Measurements from ENCODE around the gene NDUFAF7. TPM values are rescaled to one million over a fixed set of nuclear protein-coding genes. Genes with fewer than 3 reads are reported as not detected.

Gene NDUFAF7
- total RNA-seq, 1 experiment from 2014 or later: 21.9 TPM

DNA sequence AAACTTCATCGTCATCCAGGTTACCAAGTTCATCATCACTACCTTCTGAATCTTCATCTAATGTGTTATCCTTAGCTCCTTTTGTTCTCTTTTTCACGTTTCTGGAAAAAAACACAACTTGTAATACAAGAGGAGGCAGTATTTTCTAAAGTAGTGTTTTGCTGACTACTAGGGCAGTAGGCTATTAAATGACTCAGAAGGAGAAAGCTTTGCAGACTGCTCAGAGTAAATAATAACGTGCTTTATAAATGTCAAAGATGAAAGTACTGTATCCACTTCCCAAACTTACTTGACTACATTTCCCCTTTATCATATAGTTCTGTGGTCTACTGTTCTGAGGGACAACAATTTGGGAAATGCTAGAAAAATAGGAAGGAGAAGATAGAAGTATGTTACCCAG is 19.5 kb upstream of the NDUFAF7 start:
- TF ChIP-seq, protein P1, sequence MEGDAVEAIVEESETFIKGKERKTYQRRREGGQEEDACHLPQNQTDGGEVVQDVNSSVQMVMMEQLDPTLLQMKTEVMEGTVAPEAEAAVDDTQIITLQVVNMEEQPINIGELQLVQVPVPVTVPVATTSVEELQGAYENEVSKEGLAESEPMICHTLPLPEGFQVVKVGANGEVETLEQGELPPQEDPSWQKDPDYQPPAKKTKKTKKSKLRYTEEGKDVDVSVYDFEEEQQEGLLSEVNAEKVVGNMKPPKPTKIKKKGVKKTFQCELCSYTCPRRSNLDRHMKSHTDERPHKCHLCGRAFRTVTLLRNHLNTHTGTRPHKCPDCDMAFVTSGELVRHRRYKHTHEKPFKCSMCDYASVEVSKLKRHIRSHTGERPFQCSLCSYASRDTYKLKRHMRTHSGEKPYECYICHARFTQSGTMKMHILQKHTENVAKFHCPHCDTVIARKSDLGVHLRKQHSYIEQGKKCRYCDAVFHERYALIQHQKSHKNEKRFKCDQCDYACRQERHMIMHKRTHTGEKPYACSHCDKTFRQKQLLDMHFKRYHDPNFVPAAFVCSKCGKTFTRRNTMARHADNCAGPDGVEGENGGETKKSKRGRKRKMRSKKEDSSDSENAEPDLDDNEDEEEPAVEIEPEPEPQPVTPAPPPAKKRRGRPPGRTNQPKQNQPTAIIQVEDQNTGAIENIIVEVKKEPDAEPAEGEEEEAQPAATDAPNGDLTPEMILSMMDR (conservative IDR thresholded peaks at IDR 0.05): no peak
- TF ChIP-seq EZH2 (IDR thresholded peaks at IDR 0.05; ENCODE audit: low read depth): no peak
- H3F3A ChIP-seq (ENCODE audit: insufficient read depth, low read depth): no peaks in the 10 kb centered on the region; the same call in 1 of the 2 replicates
- no peak overlapping the region for H3K27ac ChIP-seq
- peaks cover 9% of the 10 kb centered on the region for H3K4me1 ChIP-seq (replicated peaks; ENCODE audit: insufficient read depth)
- peaks cover 24% of the 10 kb centered on the region for H3K79me2 ChIP-seq (ENCODE audit: low read depth)
- intact Hi-C loops (cut with micrococcal nuclease; ENCODE audit: unreplicated experiment): no loop called here
- no TSS peak for BruUV-seq (replicated peaks)
- H2AFZ ChIP-seq: no peak overlapping the region
- no peaks in the 10 kb centered on the region for H4K20me1 ChIP-seq (ENCODE audit: insufficient read depth)
- CTCF ChIA-PET: no interaction called here
- no peaks in the 10 kb centered on the region for H3K9me2 ChIP-seq (ENCODE audit: insufficient read depth)
- no peak overlapping the region for H3K4me3 ChIP-seq
- H3K9me3 ChIP-seq (ENCODE audit: insufficient read depth, low read depth): peaks cover 33% of the 10 kb centered on the region
- POLR2A ChIA-PET (ENCODE audit: unreplicated experiment): no interaction called here
- no peak overlapping the region for H3K4me2 ChIP-seq
- no peak for DNase-seq
- peaks cover 94% of the 10 kb centered on the region for H3K36me3 ChIP-seq (ENCODE audit: low read depth)
- H3K27me3 ChIP-seq (ENCODE audit: insufficient read depth, low read depth): no peaks in the 10 kb centered on the region

- H3K79me2 ChIP-seq (ENCODE audit: low read depth): no peaks in the 10 kb centered on the region
- H3K27me3 ChIP-seq (ENCODE audit: insufficient read depth, low read depth): no peaks in the 10 kb centered on the region
- ChIA-PET CTCF (no interaction called here), POLR2A (ENCODE audit: unreplicated experiment) (no interaction called here)
- TF ChIP-seq EZH2 (IDR thresholded peaks at IDR 0.05; ENCODE audit: low read depth): no peak
- TF ChIP-seq, protein P1 (conservative IDR thresholded peaks at IDR 0.05): no peak
- H3K36me3 ChIP-seq (ENCODE audit: low read depth): peaks cover 81% of the 10 kb centered on the region
- no peak overlapping the region for H3K4me3 ChIP-seq
- H3K27ac ChIP-seq: peak overlapping the region; percentile 68
- no TSS peak for BruUV-seq (replicated peaks)
- peaks cover 1% of the 10 kb centered on the region; the same call in 1 of the 2 replicates for H3K9me3 ChIP-seq (ENCODE audit: insufficient read depth, low read depth)
- intact Hi-C loops (cut with micrococcal nuclease; ENCODE audit: unreplicated experiment): no loop called here
- H3K4me2 ChIP-seq: 0 out of 2 replicates have a peak overlapping the region, but pooled peaks have one; percentile 15
- H3K9me2 ChIP-seq (ENCODE audit: insufficient read depth): no peaks in the 10 kb centered on the region
- H4K20me1 ChIP-seq (ENCODE audit: insufficient read depth): no peaks in the 10 kb centered on the region; the same call in 1 of the 2 replicates
- no peaks in the 10 kb centered on the region; the same call in none of the 2 replicates for H3F3A ChIP-seq (ENCODE audit: insufficient read depth, low read depth)
- DNase-seq: no peak
- peaks cover 9% of the 10 kb centered on the region for H3K4me1 ChIP-seq (replicated peaks; ENCODE audit: insufficient read depth)
- H2AFZ ChIP-seq: no peak overlapping the region
Measured at GRCh38 chr2:37215250-37215649, 16.2 kb upstream of the NDUFAF7 start.

GRCh38 chr2:37219046-37219445 is 12.4 kb upstream of the NDUFAF7 start:
- no TSS peak for BruUV-seq (replicated peaks)
- no peak for DNase-seq
- CTCF ChIA-PET: no interaction called here

More at GRCh38 chr2:37219046-37219445, 12.4 kb upstream of the NDUFAF7 start:
- Histone ChIP-seq H3K27me3 (ENCODE audit: insufficient read depth, low read depth) (no peaks in the 10 kb centered on the region), H3K79me2 (ENCODE audit: low read depth) (peaks cover 13% of the 10 kb centered on the region), H3K36me3 (ENCODE audit: low read depth) (peaks cover 58% of the 10 kb centered on the region), H3F3A (ENCODE audit: insufficient read depth, low read depth) (no peaks in the 10 kb centered on the region; the same call in none of the 2 replicates), H2AFZ (no peak overlapping the region), H3K4me1 (replicated peaks; ENCODE audit: insufficient read depth) (peaks cover 9% of the 10 kb centered on the region), H3K9me3 (ENCODE audit: insufficient read depth, low read depth) (no peaks in the 10 kb centered on the region), H3K27ac (no peak overlapping the region), H3K4me3 (no peak overlapping the region), H4K20me1 (ENCODE audit: insufficient read depth) (peaks cover 4% of the 10 kb centered on the region), H3K9me2 (ENCODE audit: insufficient read depth) (no peaks in the 10 kb centered on the region), H3K4me2 (no peak overlapping the region)
- intact Hi-C loops (cut with micrococcal nuclease; ENCODE audit: unreplicated experiment): no loop called here
- TF ChIP-seq, protein P1 (conservative IDR thresholded peaks at IDR 0.05): no peak
- TF ChIP-seq EZH2 (IDR thresholded peaks at IDR 0.05; ENCODE audit: low read depth): no peak
- POLR2A ChIA-PET (ENCODE audit: unreplicated experiment): no interaction called here

Data from PC-9 (cell line).